NOMO-1 treated with dmso at 0.1 percent for 144 hours (cell line): ENCODE measurements around the gene PEX16.
A peak's percentile ranks its signal among the peaks of the same experiment; 100 is the strongest.

ENCODE experiments used
- DNase-seq: peaks from one replicate; lab custom pipeline; 2025; ENCODE audit not compliant: unreplicated experiment; lab: John Stamatoyannopoulos, UW

Gene PEX16

GRCh38 chr11:45879803-45880686 lies 37.6 kb downstream of the PEX16 start:
- DNase-seq: peak; percentile 47

- DNase-seq: no peak
Observed at GRCh38 chr11:45877845-45878244, 39.8 kb downstream of the PEX16 start.

GRCh38 chr11:45877221-45877620 lies 40.5 kb downstream of the PEX16 start:
- DNase-seq: no peak

GRCh38 chr11:45876401-45876800 lies 41.3 kb downstream of the PEX16 start:
- DNase-seq: no peak

GRCh38 chr11:45872651-45873356 lies 44.9 kb downstream of the PEX16 start:
- peak; percentile 16 for DNase-seq

- no peak for DNase-seq
Observed at GRCh38 chr11:45871638-45872037, 46.0 kb downstream of the PEX16 start.

GRCh38 chr11:45870706-45871105 lies 47.0 kb downstream of the PEX16 start:
- no peak for DNase-seq

GRCh38 chr11:45869551-45869950 lies 48.1 kb downstream of the PEX16 start:
- no peak for DNase-seq

- DNase-seq: no peak
Observed at GRCh38 chr11:45864041-45864440, 53.6 kb downstream of the PEX16 start.

GRCh38 chr11:45860764-45861510 lies 56.7 kb downstream of the PEX16 start:
- DNase-seq: no peak

- DNase-seq: no peak
Observed at GRCh38 chr11:45860348-45860747, 57.3 kb downstream of the PEX16 start.
